Skeletal muscle tissue (tissue), 4 donors: Measurements from ENCODE around the gene SSTR1. TPM values are rescaled to one million over a fixed set of nuclear protein-coding genes. Genes with fewer than 3 reads are reported as not detected.
"Not testable (repeated sequence)": the region's sequence is repeated elsewhere in the genome, so short reads cannot be mapped to it uniquely, and the experiment has no call there.

Source experiments
- H3K27ac ChIP-seq: one replicate; pipeline ENCODE4 v1.7.0; 2013; ENCODE audit warnings: mild to moderate bottlenecking, low read depth, low read length, inconsistent platforms
- H3K27me3 ChIP-seq, 3 donors: one replicate each; pipeline ENCODE4 v1.7.0; 2013; ENCODE audit warnings: low read length in 3 of 3; ENCODE audit not compliant: control insufficient read depth in 3 of 3, insufficient read depth in 3 of 3
- H3K36me3 ChIP-seq, 3 donors: one replicate each; pipeline ENCODE4 v1.7.0; 2013; ENCODE audit warnings: low read length in 3 of 3; ENCODE audit not compliant: control insufficient read depth in 3 of 3, insufficient read depth in 3 of 3
- H3K4me1 ChIP-seq, 3 donors: one replicate each; pipeline ENCODE4 v1.7.0; 2013; ENCODE audit warnings: low read length in 3 of 3, mild to moderate bottlenecking in 3 of 3; ENCODE audit not compliant: control insufficient read depth in 3 of 3, insufficient read depth in 3 of 3
- H3K4me3 ChIP-seq, 3 donors: one replicate each; pipeline ENCODE4 v1.7.0; 2013; ENCODE audit warnings: low read length in 3 of 3
- H3K9ac ChIP-seq, 3 donors: one replicate each; pipeline ENCODE4 v1.7.0; 2013; ENCODE audit warnings: low read length in 3 of 3, mild to moderate bottlenecking in 3 of 3, moderate library complexity in 2 of 3, low read depth in 1 of 3
- H3K9me3 ChIP-seq, 3 donors: one replicate each; pipeline ENCODE4 v1.7.0; 2013; ENCODE audit warnings: low read length in 3 of 3; ENCODE audit not compliant: control insufficient read depth in 3 of 3
- total RNA-seq: library from RNA; depleted of rRNA; stranded (reverse); fragments of >200 nt; gene quantifications from one replicate; pipeline ENCODE4 v1.2.3, GENCODE V29; 2014
- donor health status: Osteomylitis.

Gene SSTR1
- total RNA-seq, 1 donor from 2014 or later, result under 0.01 TPM

DNA sequence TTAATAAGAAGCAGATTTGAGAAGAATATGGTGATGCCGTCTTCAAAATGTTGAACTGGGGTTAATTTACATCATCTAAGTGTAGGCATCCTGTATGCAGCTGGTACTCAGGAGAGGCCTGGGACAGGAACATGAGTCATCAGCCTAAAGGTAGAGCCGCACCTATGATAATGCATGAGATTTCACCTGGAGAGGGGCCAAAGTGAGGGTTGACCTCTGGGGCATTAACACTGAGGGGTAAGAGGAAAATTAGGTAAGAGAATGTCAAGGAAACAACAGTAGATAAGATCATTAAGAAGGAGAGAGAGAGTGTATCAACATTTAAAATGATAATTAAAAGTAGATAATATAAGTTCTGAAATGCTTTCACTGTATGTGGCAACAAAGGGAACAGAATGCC, 20.2 kb upstream of the SSTR1 start:
- Histone ChIP-seq H3K4me3 (no peak overlapping the region), H3K27ac (no peak overlapping the region), H3K9ac (no peak overlapping the region), H3K4me1 (no peaks in the 10 kb centered on the region), H3K27me3 (no peaks in the 10 kb centered on the region), H3K36me3 (no peaks in the 10 kb centered on the region), H3K9me3 (no peaks in the 10 kb centered on the region)

DNA sequence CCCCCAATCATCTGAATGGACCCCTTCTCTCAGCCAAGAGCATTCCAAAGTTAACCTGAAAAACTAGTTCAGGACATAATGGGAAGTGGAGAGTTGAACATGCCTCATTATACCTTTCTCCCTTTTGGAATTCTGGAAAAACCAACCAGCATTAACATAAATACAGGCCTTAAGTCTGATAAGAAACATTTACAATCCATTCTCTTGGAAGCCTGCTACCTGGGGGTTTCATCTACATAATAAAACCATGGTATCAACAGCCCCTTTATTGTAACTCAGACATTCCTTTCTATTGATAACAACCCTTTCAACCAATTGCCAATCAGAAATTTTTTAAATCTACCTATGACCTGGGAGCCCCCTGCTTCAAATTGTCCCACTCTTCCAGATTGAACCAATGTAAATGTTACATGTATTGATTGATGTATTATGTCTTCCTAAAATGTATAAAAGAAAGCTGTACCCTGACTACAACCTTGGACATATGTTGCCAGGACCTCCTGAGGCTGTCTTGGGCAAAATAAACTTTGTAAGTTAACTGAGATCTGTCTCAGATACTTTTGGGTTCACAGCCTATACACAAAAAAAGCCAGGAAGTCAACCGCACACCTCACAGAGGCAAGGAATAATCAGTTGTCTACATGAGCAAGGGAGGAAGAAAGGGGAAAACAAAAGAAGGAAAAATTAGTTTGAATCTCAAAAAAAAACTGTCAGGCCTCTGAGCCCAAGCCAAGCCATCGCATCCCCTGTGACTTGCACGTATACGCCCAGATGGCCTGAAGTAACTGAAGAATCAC, 17.6 kb upstream of the SSTR1 start:
- Histone ChIP-seq H3K4me3 (no peak overlapping the region), H3K4me1 (no peaks in the 10 kb centered on the region), H3K27me3 (no peaks in the 10 kb centered on the region), H3K27ac (no peak overlapping the region), H3K36me3 (no peaks in the 10 kb centered on the region), H3K9ac (no peak overlapping the region), H3K9me3 (no peaks in the 10 kb centered on the region)

DNA sequence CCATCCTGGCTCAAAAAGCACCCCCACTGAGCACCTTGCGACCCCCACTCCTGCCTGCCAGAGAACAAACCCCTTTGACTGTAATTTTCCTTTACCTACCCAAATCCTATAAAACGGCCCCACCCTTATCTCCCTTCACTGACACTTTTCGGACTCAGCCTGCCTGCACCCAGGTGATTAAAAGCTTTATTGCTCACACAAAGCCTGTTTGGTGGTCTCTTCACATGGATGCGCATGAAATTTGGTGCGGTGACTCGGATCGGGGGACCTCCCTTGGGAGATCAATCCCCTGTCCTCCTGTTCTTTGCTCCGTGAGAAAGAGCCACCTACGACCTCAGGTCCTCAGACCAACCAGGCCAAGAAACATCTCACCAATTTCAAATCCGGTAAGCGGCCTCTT, 16.9 kb upstream of the SSTR1 start:
- H3K36me3 ChIP-seq, H3K9me3 ChIP-seq, H3K27ac ChIP-seq, H3K4me3 ChIP-seq, H3K4me1 ChIP-seq, H3K9ac ChIP-seq, H3K27me3 ChIP-seq: not testable (repeated sequence)

DNA sequence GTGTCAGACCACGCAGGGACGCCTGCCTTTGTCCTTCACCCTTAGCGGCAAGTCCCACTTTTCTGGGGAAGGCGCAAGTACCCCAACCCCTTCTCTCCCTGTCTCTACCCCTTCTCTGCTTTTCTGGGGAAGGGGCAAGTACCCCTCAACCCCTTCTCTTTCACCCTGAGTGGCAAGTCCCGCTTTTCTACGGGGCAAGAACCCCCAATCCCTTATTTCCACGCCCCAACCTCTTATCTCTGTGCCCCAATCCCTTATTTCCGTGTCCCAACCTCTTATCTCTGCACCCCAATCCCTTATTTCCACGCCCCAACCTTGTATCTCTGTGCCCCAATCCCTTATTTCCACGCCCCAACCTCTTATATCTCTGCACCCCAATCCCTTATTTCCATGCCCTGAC, 16.2 kb upstream of the SSTR1 start:
- H3K36me3 ChIP-seq, H3K27ac ChIP-seq, H3K9ac ChIP-seq, H3K27me3 ChIP-seq, H3K4me1 ChIP-seq, H3K4me3 ChIP-seq, H3K9me3 ChIP-seq: not testable (repeated sequence)

DNA sequence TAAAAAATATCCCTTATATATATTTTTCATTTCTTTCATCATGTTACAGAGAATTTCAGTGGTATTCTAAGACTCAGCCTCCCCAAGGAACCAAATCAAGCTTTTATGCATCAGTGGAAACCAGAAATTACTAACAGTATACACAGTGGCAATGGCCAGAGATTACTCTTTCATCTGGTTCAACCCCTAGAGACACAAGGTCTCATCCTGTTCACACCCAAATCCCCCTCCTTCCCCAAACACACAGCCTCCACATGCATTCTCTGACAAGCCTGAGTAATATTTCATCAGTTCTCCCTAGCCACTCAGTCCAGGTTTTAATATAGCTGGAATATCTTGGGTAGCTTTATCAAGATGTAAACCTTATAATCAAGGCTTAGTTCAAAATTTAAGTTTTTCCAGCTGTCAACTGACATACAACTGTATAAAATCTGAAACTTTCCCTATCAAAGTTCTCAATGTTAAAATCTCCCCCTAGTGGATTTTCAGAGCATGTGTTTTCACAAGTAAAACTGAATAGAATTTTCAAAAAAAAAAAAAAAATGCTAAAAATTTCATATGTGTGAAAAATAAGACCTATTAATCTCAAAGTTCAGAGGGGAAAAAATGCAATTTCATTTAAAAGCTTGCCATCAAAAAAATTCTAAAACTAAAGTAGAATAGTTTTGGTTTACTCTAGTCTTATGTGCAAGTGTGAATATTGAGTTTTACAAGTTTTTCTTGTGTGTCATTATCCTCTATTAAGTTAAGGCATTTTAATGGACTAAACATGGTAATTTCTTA, 10.5 kb upstream of the SSTR1 start:
- H3K36me3 ChIP-seq, result no peaks in the 10 kb centered on the region
- H3K27me3 ChIP-seq, result no peaks in the 10 kb centered on the region
- no peak overlapping the region for H3K9ac ChIP-seq
- no peaks in the 10 kb centered on the region for H3K4me1 ChIP-seq
- H3K9me3 ChIP-seq, result no peaks in the 10 kb centered on the region
- no peak overlapping the region for H3K4me3 ChIP-seq
- H3K27ac ChIP-seq, result no peak overlapping the region

DNA sequence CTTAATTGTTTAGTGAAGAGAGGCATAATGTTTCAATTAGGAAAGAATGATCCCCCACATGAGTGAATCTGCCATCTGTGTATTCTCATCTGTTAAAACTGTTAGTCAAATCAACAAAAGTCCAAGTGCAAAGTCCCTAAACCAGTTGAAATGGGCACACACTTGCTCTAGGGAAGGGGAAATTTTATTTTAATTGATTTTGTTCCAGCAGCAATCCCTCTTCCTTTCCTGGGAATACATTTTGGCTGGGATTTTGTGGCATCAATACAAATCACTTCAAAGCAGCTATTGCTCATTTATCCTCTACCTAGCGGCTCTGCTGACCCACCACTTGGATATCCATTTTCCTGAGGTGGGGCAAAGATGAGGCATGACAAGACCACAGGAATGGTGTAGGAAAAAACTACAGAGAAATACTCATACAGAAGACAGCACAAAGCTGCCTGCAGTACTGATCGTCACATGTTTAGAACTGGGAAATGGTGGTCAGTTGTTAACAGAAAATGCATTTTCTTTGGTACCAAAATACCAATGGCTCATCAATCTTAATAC, 9.8 kb upstream of the SSTR1 start:
- Histone ChIP-seq H3K9me3 (no peaks in the 10 kb centered on the region), H3K4me1 (no peaks in the 10 kb centered on the region), H3K36me3 (no peaks in the 10 kb centered on the region), H3K4me3 (no peak overlapping the region), H3K9ac (no peak overlapping the region), H3K27me3 (no peaks in the 10 kb centered on the region), H3K27ac (no peak overlapping the region)

DNA sequence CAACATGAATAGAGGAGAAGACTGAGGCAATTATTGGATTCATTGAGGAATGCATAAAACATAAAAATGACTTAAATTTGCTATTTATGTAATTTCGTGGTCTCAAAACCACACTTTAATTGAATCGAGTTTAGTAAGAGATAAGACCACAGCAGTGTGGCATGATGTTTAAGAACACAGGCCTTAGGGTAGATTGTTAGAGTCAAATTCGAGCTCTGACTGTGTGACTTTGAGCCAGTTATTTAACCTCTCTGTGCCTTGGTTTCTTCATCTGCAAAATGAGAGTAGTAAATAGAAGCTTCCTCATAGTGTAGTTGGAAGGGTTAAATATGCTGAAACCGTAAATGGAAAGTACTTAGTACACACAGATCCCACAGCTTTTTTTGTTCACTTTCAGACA, 9.3 kb upstream of the SSTR1 start:
- H3K4me1 ChIP-seq, result no peaks in the 10 kb centered on the region
- no peak overlapping the region for H3K9ac ChIP-seq
- H3K9me3 ChIP-seq, result no peaks in the 10 kb centered on the region
- H3K27ac ChIP-seq, result no peak overlapping the region
- H3K27me3 ChIP-seq, result no peaks in the 10 kb centered on the region
- no peak overlapping the region for H3K4me3 ChIP-seq
- H3K36me3 ChIP-seq, result no peaks in the 10 kb centered on the region

DNA sequence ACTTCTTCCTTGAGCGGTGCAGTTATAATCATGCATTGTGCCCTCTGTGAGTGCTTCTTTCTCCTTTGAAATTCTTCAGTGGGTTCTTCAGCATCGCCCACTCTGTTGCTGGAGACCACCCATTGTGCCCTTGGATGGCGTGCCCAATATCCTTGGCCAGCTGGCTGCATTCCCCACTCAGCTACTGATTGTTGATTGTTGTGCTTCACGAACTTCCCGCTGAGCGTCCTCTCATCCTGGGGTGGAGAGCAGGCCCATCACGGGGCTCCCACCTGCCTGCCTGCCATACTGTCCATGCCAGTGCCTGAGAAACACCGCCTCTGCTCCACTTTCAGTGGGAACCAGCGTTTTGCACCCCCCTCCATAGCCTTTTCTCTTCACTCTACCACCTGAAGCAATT, 8.6 kb upstream of the SSTR1 start:
- Histone ChIP-seq H3K4me1 (no peaks in the 10 kb centered on the region), H3K36me3 (no peaks in the 10 kb centered on the region), H3K9ac (no peak overlapping the region), H3K27me3 (no peaks in the 10 kb centered on the region), H3K4me3 (no peak overlapping the region), H3K27ac (no peak overlapping the region), H3K9me3 (no peaks in the 10 kb centered on the region)

DNA sequence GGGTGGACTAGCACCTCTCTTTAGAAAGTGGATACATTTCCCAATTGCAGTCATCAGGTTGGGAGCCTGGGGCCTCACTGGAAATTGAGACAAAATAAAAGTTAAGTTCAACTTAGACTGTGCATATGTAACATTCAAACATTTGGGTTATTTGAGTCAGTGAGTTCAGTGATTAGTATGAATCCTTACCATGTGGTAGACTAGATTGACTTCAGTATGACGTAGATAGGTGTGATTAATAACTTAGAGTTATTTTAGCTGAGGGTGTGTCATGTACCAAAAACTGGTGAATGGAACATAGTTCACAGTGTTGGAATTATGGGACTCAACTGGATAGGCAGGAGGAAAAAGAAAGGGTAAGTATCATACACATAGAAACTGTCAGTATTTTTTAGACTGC, 8.0 kb upstream of the SSTR1 start:
- H3K36me3 ChIP-seq, result no peaks in the 10 kb centered on the region
- no peaks in the 10 kb centered on the region for H3K9me3 ChIP-seq
- H3K4me3 ChIP-seq, result no peak overlapping the region
- no peaks in the 10 kb centered on the region for H3K27me3 ChIP-seq
- no peak overlapping the region for H3K27ac ChIP-seq
- no peaks in the 10 kb centered on the region for H3K4me1 ChIP-seq
- H3K9ac ChIP-seq, result no peak overlapping the region

DNA sequence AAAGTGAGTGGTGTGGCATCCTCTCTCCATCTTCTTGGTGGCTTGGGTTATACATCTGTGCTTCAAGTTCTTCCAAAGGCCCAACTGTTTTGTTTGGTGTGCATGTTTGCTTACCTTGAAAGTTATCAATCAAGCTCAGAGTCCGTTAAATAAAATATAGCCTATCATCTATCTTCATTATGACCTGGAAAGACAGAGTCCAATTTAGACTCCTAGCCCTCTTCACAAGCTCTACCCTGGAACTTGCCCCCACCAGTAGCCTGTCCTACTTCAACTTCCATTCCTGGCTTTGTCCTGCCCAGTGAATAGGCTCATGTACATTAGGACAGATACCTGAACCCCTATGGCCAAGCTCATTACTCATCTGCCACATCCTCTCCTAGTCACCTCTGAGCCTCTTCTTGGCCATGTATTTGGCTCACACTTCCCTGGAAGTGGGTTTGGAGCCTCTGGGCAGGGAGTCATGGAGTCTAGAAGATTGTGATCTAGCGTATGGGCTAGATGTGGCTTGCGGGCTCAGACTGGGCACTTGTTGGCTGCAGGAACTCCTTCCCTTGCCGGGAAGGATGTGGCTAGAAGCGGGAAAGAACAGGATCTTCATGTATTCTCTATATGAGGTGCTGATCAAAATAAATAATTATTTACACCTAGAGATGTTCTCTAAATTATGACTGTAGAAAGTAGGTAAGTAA, 6.4 kb upstream of the SSTR1 start:
- Histone ChIP-seq H3K4me3 (no peak overlapping the region), H3K27me3 (no peaks in the 10 kb centered on the region)

More for the DNA sequence above, 6.4 kb upstream of the SSTR1 start:
- Histone ChIP-seq H3K4me1 (no peaks in the 10 kb centered on the region), H3K27ac (no peak overlapping the region), H3K9me3 (no peaks in the 10 kb centered on the region), H3K9ac (no peak overlapping the region), H3K36me3 (no peaks in the 10 kb centered on the region)
